Stimulated activated CD4-positive, alpha-beta T cell treated with anti-CD3 and anti-CD28 coated beads, Interleukin-12 subunit alpha, Interleukin-12 subunit beta, amount 100 ng/mL, for 24 hours (primary cell): ENCODE results near the gene HOMER2.
"Not testable (repeated sequence)": the region's sequence is repeated elsewhere in the genome, so short reads cannot be mapped to it uniquely, and the experiment has no call there.

Experiments
- DNase-seq, 2 experiments: peaks; one replicate each; pipeline ENCODE4 v3.0.0-alpha.2; 2020; ENCODE audit warnings: low read depth in 2 of 2

The HOMER2 gene

GRCh38 chr15:82895983-82896382 is 56.5 kb downstream of the HOMER2 start:
- no peak for DNase-seq

- DNase-seq: no peak
These were observed 57.5 kb downstream of the HOMER2 start for GRCh38 chr15:82894971-82895520.

GRCh38 chr15:82893473-82893872 is 59.0 kb downstream of the HOMER2 start:
- not testable (repeated sequence) for DNase-seq

- DNase-seq: no peak
These were observed 59.9 kb downstream of the HOMER2 start for GRCh38 chr15:82892573-82892972.

GRCh38 chr15:82890995-82891390 is 61.5 kb downstream of the HOMER2 start:
- DNase-seq: no peak

- DNase-seq: no peak
These were observed 62.1 kb downstream of the HOMER2 start for GRCh38 chr15:82890338-82890994.

- no peak for DNase-seq
These were observed 70.1 kb downstream of the HOMER2 start for GRCh38 chr15:82882273-82882928.

GRCh38 chr15:82881747-82882146 is 70.8 kb downstream of the HOMER2 start:
- DNase-seq: no peak

- DNase-seq: no peak
These were observed 71.8 kb downstream of the HOMER2 start for GRCh38 chr15:82880704-82881103.

GRCh38 chr15:82878325-82878724 is 74.2 kb downstream of the HOMER2 start:
- no peak for DNase-seq

GRCh38 chr15:82877825-82878224 is 74.7 kb downstream of the HOMER2 start:
- no peak for DNase-seq

GRCh38 chr15:82875411-82876003 is 77.0 kb downstream of the HOMER2 start:
- DNase-seq: no peak

GRCh38 chr15:82874961-82875360 is 77.6 kb downstream of the HOMER2 start:
- no peak for DNase-seq

GRCh38 chr15:82874267-82874666 is 78.3 kb downstream of the HOMER2 start:
- DNase-seq: no peak

- DNase-seq: no peak
These were observed 79.4 kb downstream of the HOMER2 start for GRCh38 chr15:82873000-82873680.

GRCh38 chr15:82871832-82872484 is 80.6 kb downstream of the HOMER2 start:
- DNase-seq: no peak

- DNase-seq: no peak
These were observed 81.2 kb downstream of the HOMER2 start for GRCh38 chr15:82871358-82871757.

GRCh38 chr15:82870727-82871320 is 81.7 kb downstream of the HOMER2 start:
- no peak for DNase-seq

- not testable (repeated sequence) for DNase-seq
These were observed 86.5 kb downstream of the HOMER2 start for GRCh38 chr15:82865981-82866380.

- DNase-seq: not testable (repeated sequence)
These were observed 86.9 kb downstream of the HOMER2 start for GRCh38 chr15:82865581-82865980.

- DNase-seq: no peak
These were observed 87.6 kb downstream of the HOMER2 start for GRCh38 chr15:82864967-82865366.
